ENCODE measurements around the gene TBC1D19.

Gene TBC1D19

GRCh38 chr4:26601204-26601603, 17.3 kb downstream of the TBC1D19 start:
- no peak for TF ChIP-seq CTCF (IDR thresholded peaks at IDR 0.05; ENCODE audit: low read length, missing control alignments)
- H3K4me3 ChIP-seq (replicated peaks; ENCODE audit: low read depth, low read length), result no peak overlapping the region
- no peak for DNase-seq (ENCODE audit: low read depth)

GRCh38 chr4:26607776-26608175, 23.9 kb downstream of the TBC1D19 start:
- no peak for DNase-seq (ENCODE audit: low read depth)

GRCh38 chr4:26609391-26609790, 25.5 kb downstream of the TBC1D19 start:
- TF ChIP-seq CTCF (IDR thresholded peaks at IDR 0.05; ENCODE audit: low read length, missing control alignments), result no peak
- DNase-seq (ENCODE audit: low read depth), result no peak

More at GRCh38 chr4:26607776-26608175, 23.9 kb downstream of the TBC1D19 start:
- TF ChIP-seq CTCF (IDR thresholded peaks at IDR 0.05; ENCODE audit: low read length, missing control alignments), result no peak
- H3K4me3 ChIP-seq (replicated peaks; ENCODE audit: low read depth, low read length), result no peak overlapping the region

GRCh38 chr4:26609868-26610267, 26.0 kb downstream of the TBC1D19 start:
- H3K4me3 ChIP-seq (replicated peaks; ENCODE audit: low read depth, low read length), result no peak overlapping the region
- TF ChIP-seq CTCF (IDR thresholded peaks at IDR 0.05; ENCODE audit: low read length, missing control alignments), result no peak
- DNase-seq (ENCODE audit: low read depth), result no peak

More at GRCh38 chr4:26609391-26609790, 25.5 kb downstream of the TBC1D19 start:
- H3K4me3 ChIP-seq (replicated peaks; ENCODE audit: low read depth, low read length), result no peak overlapping the region

GRCh38 chr4:26611372-26611771, 27.5 kb downstream of the TBC1D19 start:
- no peak for DNase-seq (ENCODE audit: low read depth)

GRCh38 chr4:26611885-26612284, 28.0 kb downstream of the TBC1D19 start:
- H3K4me3 ChIP-seq (replicated peaks; ENCODE audit: low read depth, low read length), result no peak overlapping the region
- DNase-seq (ENCODE audit: low read depth), result no peak
- TF ChIP-seq CTCF (IDR thresholded peaks at IDR 0.05; ENCODE audit: low read length, missing control alignments), result no peak

More at GRCh38 chr4:26611372-26611771, 27.5 kb downstream of the TBC1D19 start:
- TF ChIP-seq CTCF (IDR thresholded peaks at IDR 0.05; ENCODE audit: low read length, missing control alignments), result no peak
- no peak overlapping the region for H3K4me3 ChIP-seq (replicated peaks; ENCODE audit: low read depth, low read length)

GRCh38 chr4:26613237-26613636, 29.4 kb downstream of the TBC1D19 start:
- no peak for TF ChIP-seq CTCF (IDR thresholded peaks at IDR 0.05; ENCODE audit: low read length, missing control alignments)
- DNase-seq (ENCODE audit: low read depth), result peak; percentile 3
- H3K4me3 ChIP-seq (replicated peaks; ENCODE audit: low read depth, low read length), result no peak overlapping the region
